Measurements from ENCODE around the gene TFAP2C. TPM values are rescaled to one million over a fixed set of nuclear protein-coding genes. Genes with fewer than 3 reads are reported as not detected.

The TFAP2C gene
- total and polyA plus RNA-seq, 4 donors = under 0.01 TPM; not detected in 3

- Histone ChIP-seq H3K9ac (ENCODE audit: low read depth in 1 of 2, low read length in 2 of 2) (no peak overlapping the region), H3K36me3 (ENCODE audit: control insufficient read depth in 4 of 4, insufficient read depth in 3 of 4, low read depth in 1 of 4, low read length in 3 of 4) (no peaks in the 10 kb centered on the region), H3K27me3 (ENCODE audit: control insufficient read depth in 4 of 4, insufficient read depth in 4 of 4, low read length in 3 of 4) (no peaks in the 10 kb centered on the region), H3K4me1 (ENCODE audit: control insufficient read depth in 4 of 4, insufficient read depth in 4 of 4, low read length in 3 of 4) (no peaks in the 10 kb centered on the region), H3K9me3 (ENCODE audit: control insufficient read depth in 4 of 4, low read length in 3 of 4) (no peaks in the 10 kb centered on the region), H3K4me3 (ENCODE audit: low read depth in 1 of 3, low read length in 3 of 3) (no peak overlapping the region), H3K27ac (ENCODE audit: low read depth in 1 of 2, low read length in 2 of 2) (no peak overlapping the region)
- no peak for TF ChIP-seq SP1 (IDR thresholded peaks at IDR 0.05)
- no peak for DNase-seq (ENCODE audit: low spot score)
Observed at GRCh38 chr20:56592211-56592610, 36.9 kb upstream of the TFAP2C start.

- WGBS = 79% methylated on average over 6 of the region's 6 CpGs
- no peaks in the 10 kb centered on the region for H3K9me3 ChIP-seq (ENCODE audit: control insufficient read depth in 4 of 4, low read length in 3 of 4)
- TF ChIP-seq CTCF (IDR thresholded peaks at IDR 0.05; ENCODE audit: low read depth, low read length, missing input control) (no peak), HNF4G (IDR thresholded peaks at IDR 0.05) (no peak), YY1 (IDR thresholded peaks at IDR 0.05) (no peak), TAF1 (conservative IDR thresholded peaks at IDR 0.05) (no peak), FOXA2 (IDR thresholded peaks at IDR 0.05) (no peak), REST (IDR thresholded peaks at IDR 0.05) (no peak), ATF3 (IDR thresholded peaks at IDR 0.05) (no peak), ZBTB33 (IDR thresholded peaks at IDR 0.05) (no peak), SP1 (IDR thresholded peaks at IDR 0.05) (no peak), JUND (IDR thresholded peaks at IDR 0.05) (no peak)
Observed at GRCh38 chr20:56592817-56593216, 36.3 kb upstream of the TFAP2C start.

More at GRCh38 chr20:56592817-56593216, 36.3 kb upstream of the TFAP2C start:
- Histone ChIP-seq H3K9ac (ENCODE audit: low read depth in 1 of 2, low read length in 2 of 2) (no peak overlapping the region), H3K4me3 (ENCODE audit: low read depth in 1 of 3, low read length in 3 of 3) (no peak overlapping the region), H3K27ac (ENCODE audit: low read depth in 1 of 2, low read length in 2 of 2) (no peak overlapping the region), H3K36me3 (ENCODE audit: control insufficient read depth in 4 of 4, insufficient read depth in 3 of 4, low read depth in 1 of 4, low read length in 3 of 4) (no peaks in the 10 kb centered on the region), H3K27me3 (ENCODE audit: control insufficient read depth in 4 of 4, insufficient read depth in 4 of 4, low read length in 3 of 4) (no peaks in the 10 kb centered on the region), H3K4me1 (ENCODE audit: control insufficient read depth in 4 of 4, insufficient read depth in 4 of 4, low read length in 3 of 4) (no peaks in the 10 kb centered on the region)
- DNase-seq (ENCODE audit: low spot score) = no peak
